ENCODE data around the gene LAMB4. TPM values are rescaled to one million over a fixed set of nuclear protein-coding genes. Genes with fewer than 3 reads are reported as not detected.

The LAMB4 gene
- total and polyA plus RNA-seq, 2 donors = 0.42 to 0.52 TPM

GRCh38 chr7:107981466-107981865 lies 148.7 kb downstream of the LAMB4 start:
- no peaks in the 10 kb centered on the region for H3K27me3 ChIP-seq (ENCODE audit: control insufficient read depth in 2 of 2, insufficient read depth in 1 of 2, low read length in 1 of 2)
- no peaks in the 10 kb centered on the region for H3K4me1 ChIP-seq (ENCODE audit: control insufficient read depth in 2 of 2, insufficient read depth in 2 of 2, low read length in 2 of 2)
- H3K27ac ChIP-seq (ENCODE audit: low read depth in 1 of 2, low read length in 1 of 2) = peak overlapping the region in 1 of 2 donors; percentile 31
- no peaks in the 10 kb centered on the region for H3K9me3 ChIP-seq (ENCODE audit: control insufficient read depth in 2 of 2, insufficient read depth in 1 of 2, low read length in 1 of 2)
- no peak overlapping the region for H3K4me3 ChIP-seq (ENCODE audit: low read length in 2 of 2)
- no peak for DNase-seq (ENCODE audit: low read depth in 6 of 9, low spot score in 9 of 9)
- H3K36me3 ChIP-seq (ENCODE audit: control insufficient read depth in 2 of 2, insufficient read depth in 2 of 2, low read length in 1 of 2) = no peaks in the 10 kb centered on the region
- 82% methylated on average over 4 of the region's 4 CpGs for WGBS

GRCh38 chr7:107980671-107981190 lies 149.4 kb downstream of the LAMB4 start:
- Histone ChIP-seq H3K4me1 (ENCODE audit: control insufficient read depth in 2 of 2, insufficient read depth in 2 of 2, low read length in 2 of 2) (no peaks in the 10 kb centered on the region), H3K27me3 (ENCODE audit: control insufficient read depth in 2 of 2, insufficient read depth in 1 of 2, low read length in 1 of 2) (peaks cover 0 to 2% of the 10 kb centered on the region in 2 donors), H3K36me3 (ENCODE audit: control insufficient read depth in 2 of 2, insufficient read depth in 2 of 2, low read length in 1 of 2) (no peaks in the 10 kb centered on the region), H3K27ac (ENCODE audit: low read depth in 1 of 2, low read length in 1 of 2) (no peak overlapping the region), H3K4me3 (ENCODE audit: low read length in 2 of 2) (no peak overlapping the region), H3K9me3 (ENCODE audit: control insufficient read depth in 2 of 2, insufficient read depth in 1 of 2, low read length in 1 of 2) (no peaks in the 10 kb centered on the region)
- no peak for DNase-seq (ENCODE audit: low read depth in 6 of 9, low spot score in 9 of 9)
- 96% methylated on average over 8 of the region's 8 CpGs for WGBS

- no peak overlapping the region for H3K4me3 ChIP-seq (ENCODE audit: low read length in 2 of 2)
- 98% methylated on average over 3 of the region's 3 CpGs for WGBS
- DNase-seq (ENCODE audit: low read depth in 6 of 9, low spot score in 9 of 9) = no peak
- no peaks in the 10 kb centered on the region for H3K4me1 ChIP-seq (ENCODE audit: control insufficient read depth in 2 of 2, insufficient read depth in 2 of 2, low read length in 2 of 2)
- no peaks in the 10 kb centered on the region for H3K9me3 ChIP-seq (ENCODE audit: control insufficient read depth in 2 of 2, insufficient read depth in 1 of 2, low read length in 1 of 2)
- no peaks in the 10 kb centered on the region for H3K36me3 ChIP-seq (ENCODE audit: control insufficient read depth in 2 of 2, insufficient read depth in 2 of 2, low read length in 1 of 2)
- H3K27ac ChIP-seq (ENCODE audit: low read depth in 1 of 2, low read length in 1 of 2) = no peak overlapping the region
- H3K27me3 ChIP-seq (ENCODE audit: control insufficient read depth in 2 of 2, insufficient read depth in 1 of 2, low read length in 1 of 2) = peaks cover 0 to 2% of the 10 kb centered on the region in 2 donors
Observed at GRCh38 chr7:107980171-107980570, 150.0 kb downstream of the LAMB4 start.

- no peaks in the 10 kb centered on the region for H3K36me3 ChIP-seq (ENCODE audit: control insufficient read depth in 2 of 2, insufficient read depth in 2 of 2, low read length in 1 of 2)
- no peak for DNase-seq (ENCODE audit: low read depth in 6 of 9, low spot score in 9 of 9)
- H3K9me3 ChIP-seq (ENCODE audit: control insufficient read depth in 2 of 2, insufficient read depth in 1 of 2, low read length in 1 of 2) = no peaks in the 10 kb centered on the region
- no peak overlapping the region for H3K27ac ChIP-seq (ENCODE audit: low read depth in 1 of 2, low read length in 1 of 2)
- H3K4me3 ChIP-seq (ENCODE audit: low read length in 2 of 2) = no peak overlapping the region
- peaks cover 0 to 2% of the 10 kb centered on the region in 2 donors for H3K27me3 ChIP-seq (ENCODE audit: control insufficient read depth in 2 of 2, insufficient read depth in 1 of 2, low read length in 1 of 2)
- H3K4me1 ChIP-seq (ENCODE audit: control insufficient read depth in 2 of 2, insufficient read depth in 2 of 2, low read length in 2 of 2) = no peaks in the 10 kb centered on the region
- 97% methylated on average over 5 of the region's 5 CpGs for WGBS
Observed at GRCh38 chr7:107978815-107979408, 151.2 kb downstream of the LAMB4 start.

GRCh38 chr7:107977048-107977447 lies 153.1 kb downstream of the LAMB4 start:
- no peak overlapping the region for H3K27ac ChIP-seq (ENCODE audit: low read depth in 1 of 2, low read length in 1 of 2)
- H3K9me3 ChIP-seq (ENCODE audit: control insufficient read depth in 2 of 2, insufficient read depth in 1 of 2, low read length in 1 of 2) = no peaks in the 10 kb centered on the region
- WGBS = 93% methylated on average over 4 of the region's 4 CpGs

DNA sequence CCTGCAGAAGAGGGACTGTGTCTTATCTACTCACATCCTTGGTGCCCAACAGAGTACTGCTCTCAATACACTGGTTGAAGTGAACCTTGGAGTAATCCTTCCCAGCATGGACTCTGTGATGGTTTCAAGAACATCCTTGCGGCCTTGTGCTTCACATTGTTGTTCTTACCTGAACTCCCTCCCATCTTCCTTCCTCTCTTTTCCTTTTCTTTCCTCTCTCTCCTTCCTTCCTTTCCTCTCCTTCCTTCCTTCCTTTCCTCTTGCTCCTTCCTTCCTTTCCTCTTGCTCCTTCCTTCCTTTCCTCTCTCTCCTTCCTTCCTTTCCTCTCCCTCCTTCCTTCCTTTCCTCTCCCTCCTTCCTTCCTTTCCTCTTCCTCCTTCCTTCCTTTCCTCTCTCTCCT lies 153.5 kb downstream of the LAMB4 start:
- 60% methylated on average over 1 of the region's 1 CpG for WGBS
- no peak for DNase-seq (ENCODE audit: low read depth in 6 of 9, low spot score in 9 of 9)
- Histone ChIP-seq H3K36me3 (ENCODE audit: control insufficient read depth in 2 of 2, insufficient read depth in 2 of 2, low read length in 1 of 2) (no peaks in the 10 kb centered on the region), H3K9me3 (ENCODE audit: control insufficient read depth in 2 of 2, insufficient read depth in 1 of 2, low read length in 1 of 2) (no peaks in the 10 kb centered on the region), H3K27ac (ENCODE audit: low read depth in 1 of 2, low read length in 1 of 2) (no peak overlapping the region), H3K27me3 (ENCODE audit: control insufficient read depth in 2 of 2, insufficient read depth in 1 of 2, low read length in 1 of 2) (peaks cover 0 to 2% of the 10 kb centered on the region in 2 donors), H3K4me3 (ENCODE audit: low read length in 2 of 2) (no peak overlapping the region), H3K4me1 (ENCODE audit: control insufficient read depth in 2 of 2, insufficient read depth in 2 of 2, low read length in 2 of 2) (peaks cover 0 to 2% of the 10 kb centered on the region in 2 donors)

More at GRCh38 chr7:107977048-107977447, 153.1 kb downstream of the LAMB4 start:
- Histone ChIP-seq H3K36me3 (ENCODE audit: control insufficient read depth in 2 of 2, insufficient read depth in 2 of 2, low read length in 1 of 2) (no peaks in the 10 kb centered on the region), H3K4me1 (ENCODE audit: control insufficient read depth in 2 of 2, insufficient read depth in 2 of 2, low read length in 2 of 2) (peaks cover 0 to 1% of the 10 kb centered on the region in 2 donors), H3K4me3 (ENCODE audit: low read length in 2 of 2) (no peak overlapping the region), H3K27me3 (ENCODE audit: control insufficient read depth in 2 of 2, insufficient read depth in 1 of 2, low read length in 1 of 2) (peaks cover 0 to 2% of the 10 kb centered on the region in 2 donors)
- DNase-seq (ENCODE audit: low read depth in 6 of 9, low spot score in 9 of 9) = no peak

GRCh38 chr7:107975394-107976013 lies 154.7 kb downstream of the LAMB4 start:
- WGBS = 94% methylated on average over 13 of the region's 13 CpGs

GRCh38 chr7:107973861-107974260 lies 156.3 kb downstream of the LAMB4 start:
- Histone ChIP-seq H3K4me1 (ENCODE audit: control insufficient read depth in 2 of 2, insufficient read depth in 2 of 2, low read length in 2 of 2) (peaks cover 0 to 2% of the 10 kb centered on the region in 2 donors), H3K27ac (ENCODE audit: low read depth in 1 of 2, low read length in 1 of 2) (no peak overlapping the region), H3K4me3 (ENCODE audit: low read length in 2 of 2) (no peak overlapping the region), H3K36me3 (ENCODE audit: control insufficient read depth in 2 of 2, insufficient read depth in 2 of 2, low read length in 1 of 2) (no peaks in the 10 kb centered on the region), H3K27me3 (ENCODE audit: control insufficient read depth in 2 of 2, insufficient read depth in 1 of 2, low read length in 1 of 2) (peaks cover 0 to 2% of the 10 kb centered on the region in 2 donors), H3K9me3 (ENCODE audit: control insufficient read depth in 2 of 2, insufficient read depth in 1 of 2, low read length in 1 of 2) (no peaks in the 10 kb centered on the region)
- no peak for DNase-seq (ENCODE audit: low read depth in 6 of 9, low spot score in 9 of 9)

More at GRCh38 chr7:107975394-107976013, 154.7 kb downstream of the LAMB4 start:
- Histone ChIP-seq H3K36me3 (ENCODE audit: control insufficient read depth in 2 of 2, insufficient read depth in 2 of 2, low read length in 1 of 2) (no peaks in the 10 kb centered on the region), H3K27me3 (ENCODE audit: control insufficient read depth in 2 of 2, insufficient read depth in 1 of 2, low read length in 1 of 2) (peaks cover 0 to 2% of the 10 kb centered on the region in 2 donors), H3K4me1 (ENCODE audit: control insufficient read depth in 2 of 2, insufficient read depth in 2 of 2, low read length in 2 of 2) (peaks cover 0 to 2% of the 10 kb centered on the region in 2 donors), H3K4me3 (ENCODE audit: low read length in 2 of 2) (no peak overlapping the region), H3K27ac (ENCODE audit: low read depth in 1 of 2, low read length in 1 of 2) (no peak overlapping the region), H3K9me3 (ENCODE audit: control insufficient read depth in 2 of 2, insufficient read depth in 1 of 2, low read length in 1 of 2) (no peaks in the 10 kb centered on the region)
- no peak for DNase-seq (ENCODE audit: low read depth in 6 of 9, low spot score in 9 of 9)
